GM21360 (cell line): ENCODE measurements around the gene ZNF593OS.

Source experiments
- ATAC-seq: cut with Tn5 transposase; IDR thresholded peaks from one replicate; pipeline ENCODE4 v1.9.1; 2021; ENCODE audit warnings: mild to moderate bottlenecking, moderate library complexity; ENCODE audit not compliant: unreplicated experiment

The ZNF593OS gene

GRCh38 chr1:26160527-26161414 lies 10.9 kb downstream of the ZNF593OS start:
- ATAC-seq, result no peak

- no peak for ATAC-seq
Measured at GRCh38 chr1:26159743-26160039, 11.9 kb downstream of the ZNF593OS start.

GRCh38 chr1:26158908-26159742 lies 12.5 kb downstream of the ZNF593OS start, which contains the start of gene FAM110D:
Gene FAM110D (plus strand): TSS chr1:26159079. CDS start chr1:26161292, 2,213 bp downstream.
- no peak for ATAC-seq

GRCh38 chr1:26158271-26158907 lies 13.2 kb downstream of the ZNF593OS start:
- no peak for ATAC-seq

- ATAC-seq, result no peak
Measured at GRCh38 chr1:26156285-26157038, 15.2 kb downstream of the ZNF593OS start.

GRCh38 chr1:26155370-26156284 lies 16.0 kb downstream of the ZNF593OS start:
- ATAC-seq, result no peak

GRCh38 chr1:26154750-26155149 lies 16.9 kb downstream of the ZNF593OS start:
- ATAC-seq, result no peak

- no peak for ATAC-seq
Measured at GRCh38 chr1:26153966-26154532, 17.6 kb downstream of the ZNF593OS start.

GRCh38 chr1:26148887-26149286 lies 22.7 kb downstream of the ZNF593OS start:
- ATAC-seq, result no peak

- no peak for ATAC-seq
Measured at GRCh38 chr1:26145960-26146294, 25.7 kb downstream of the ZNF593OS start.

GRCh38 chr1:26145041-26145959 lies 26.3 kb downstream of the ZNF593OS start:
- no peak for ATAC-seq

- ATAC-seq, result no peak
Measured at GRCh38 chr1:26142159-26142558, 29.5 kb downstream of the ZNF593OS start.

GRCh38 chr1:26138974-26139558 lies 32.6 kb downstream of the ZNF593OS start:
- no peak for ATAC-seq

- ATAC-seq, result no peak
Measured at GRCh38 chr1:26134466-26134865, 37.2 kb downstream of the ZNF593OS start.

- no peak for ATAC-seq
Measured at GRCh38 chr1:26132834-26133167, 38.8 kb downstream of the ZNF593OS start.

- no peak for ATAC-seq
Measured at GRCh38 chr1:26132128-26132833, 39.4 kb downstream of the ZNF593OS start.

- ATAC-seq, result no peak
Measured at GRCh38 chr1:26130695-26131094, 40.9 kb downstream of the ZNF593OS start.

- no peak for ATAC-seq
Measured at GRCh38 chr1:26129778-26130177, 41.9 kb downstream of the ZNF593OS start.
